ENCODE results near the gene ST8SIA1.

ST8SIA1 gene

GRCh38 chr12:22329621-22330020 is 4.9 kb downstream of the ST8SIA1 start:
- DNase-seq = no peak

DNA sequence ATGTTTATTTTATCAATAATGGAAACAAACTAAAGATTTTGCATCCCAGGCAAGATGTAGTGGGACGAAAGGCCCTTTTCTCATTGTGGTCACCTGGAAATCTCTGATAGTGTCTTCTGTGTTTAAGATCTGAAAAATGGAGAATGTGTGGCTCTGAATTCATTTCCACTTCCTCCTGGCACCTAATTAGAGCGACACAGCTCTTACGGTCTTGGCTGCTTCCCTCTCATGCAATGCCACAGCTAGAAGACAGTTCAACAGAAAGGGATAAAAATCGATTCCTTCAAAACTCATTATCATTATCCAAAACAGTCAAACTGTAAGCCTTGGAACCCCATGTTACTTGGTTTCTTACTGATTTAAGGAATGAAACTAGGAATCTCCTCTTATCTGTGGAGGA is 9.3 kb downstream of the ST8SIA1 start:
- DNase-seq = no peak

DNA sequence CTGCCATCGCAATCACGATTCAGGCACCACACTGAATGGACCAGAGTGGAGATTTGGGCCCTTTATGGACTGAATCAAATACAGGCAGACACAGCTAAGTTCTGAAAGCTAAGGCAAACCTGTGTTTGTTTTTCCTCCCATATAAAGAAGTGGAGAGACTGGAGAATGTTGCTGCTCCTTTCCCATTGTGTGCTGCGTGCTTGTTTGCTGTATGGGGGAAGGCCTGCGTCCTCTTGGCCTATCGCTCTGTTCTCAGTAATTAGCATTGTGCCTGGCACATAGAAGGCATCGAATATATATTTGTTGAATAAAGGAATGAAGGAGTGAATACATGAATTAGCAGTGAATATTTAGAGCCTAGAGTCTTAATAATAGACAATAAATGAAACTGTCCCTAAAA is 12.4 kb downstream of the ST8SIA1 start:
- no peak for DNase-seq

DNA sequence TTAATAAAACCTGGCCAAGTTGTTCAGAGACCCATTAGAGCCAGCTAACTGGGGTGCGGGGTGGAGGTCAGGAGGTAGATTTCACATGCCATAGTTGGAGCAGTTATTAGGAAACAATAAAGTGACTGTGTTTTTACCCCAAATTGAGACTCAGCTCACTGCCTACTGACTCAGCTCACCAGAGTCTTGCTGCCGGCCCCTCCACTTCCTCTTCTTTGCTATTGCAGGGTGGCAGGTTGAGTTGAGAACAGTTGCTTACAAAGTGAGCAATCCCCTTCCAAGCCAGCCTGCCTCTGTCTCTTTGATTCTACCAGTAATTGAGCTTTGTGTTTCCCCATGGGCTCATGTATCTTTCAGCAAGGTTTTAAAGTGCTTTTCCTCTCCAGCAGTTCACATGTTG is 12.9 kb downstream of the ST8SIA1 start:
- DNase-seq = peak in 1 of 2 experiments; percentile 27

- no peak for DNase-seq
These were observed 13.4 kb downstream of the ST8SIA1 start for GRCh38 chr12:22321018-22321605.

GRCh38 chr12:22318108-22318737 is 16.3 kb downstream of the ST8SIA1 start:
- DNase-seq = no peak

GRCh38 chr12:22313963-22314330 is 20.6 kb downstream of the ST8SIA1 start:
- no peak for DNase-seq

DNA sequence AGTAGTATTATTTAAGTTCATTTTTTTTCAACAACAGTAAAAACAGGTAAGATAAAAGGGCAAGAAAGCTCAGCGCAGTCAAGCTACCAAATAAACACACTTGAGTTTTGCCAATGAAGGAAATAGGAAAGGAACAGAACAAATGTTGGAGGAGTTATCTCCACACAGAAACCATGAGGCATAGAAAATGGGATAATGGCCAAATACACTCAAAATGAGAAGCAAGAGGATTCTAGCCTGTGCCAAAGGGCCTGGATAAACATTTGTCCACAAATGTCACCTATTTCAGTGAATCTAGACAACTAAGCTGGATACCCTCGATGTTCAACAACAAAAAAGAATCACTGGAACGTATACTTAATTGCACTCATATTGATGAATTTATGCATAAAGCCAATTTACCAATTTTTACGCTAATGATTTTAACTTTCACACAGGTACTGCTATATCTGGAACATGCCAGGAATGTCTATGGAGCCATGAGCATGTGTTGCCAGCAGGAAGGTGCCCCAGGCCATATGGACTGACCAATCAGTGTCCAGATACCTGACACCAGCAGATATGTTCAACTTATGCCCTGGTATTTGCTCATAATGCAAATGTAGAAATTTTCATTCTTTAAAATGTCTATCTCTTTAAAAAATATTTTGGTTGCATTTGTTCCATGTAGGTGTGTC is 21.1 kb downstream of the ST8SIA1 start:
- no peak for DNase-seq

DNA sequence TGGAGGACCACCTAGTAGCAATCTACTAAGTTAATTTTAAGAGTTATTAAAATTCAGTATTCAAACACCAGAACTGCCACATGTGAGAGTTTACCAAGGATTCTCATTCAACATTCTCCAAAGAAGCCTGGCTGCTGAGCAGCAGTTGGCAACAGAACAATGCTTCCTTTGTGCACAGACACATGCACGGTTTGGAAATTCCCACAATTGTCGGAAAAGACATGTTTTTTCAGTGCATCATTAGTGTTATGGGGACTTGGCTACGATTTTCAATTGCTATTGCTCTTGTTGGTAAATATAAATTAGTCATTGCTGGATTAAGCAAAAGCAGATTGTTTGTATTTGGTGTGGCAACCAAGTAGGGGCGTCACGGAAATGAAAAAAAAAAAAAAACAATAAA is 22.2 kb downstream of the ST8SIA1 start:
- DNase-seq = no peak

DNA sequence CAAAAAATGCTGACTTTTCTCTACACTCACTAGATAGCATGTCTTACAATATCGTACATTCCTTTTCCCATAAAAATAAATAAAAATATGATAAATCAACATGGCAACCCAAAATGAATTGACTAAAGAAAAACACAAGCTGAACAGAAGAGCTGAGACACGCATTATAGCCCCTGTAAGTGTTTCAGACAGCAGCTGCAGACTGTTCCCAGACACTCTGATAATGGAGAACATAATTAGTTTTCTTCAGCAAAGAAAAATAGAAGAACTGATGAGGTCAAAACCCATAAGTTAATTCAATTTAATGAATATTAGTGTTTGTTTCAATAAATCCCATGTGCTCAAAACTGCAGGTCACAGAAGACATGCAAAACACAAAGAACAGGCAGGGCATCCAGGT is 23.8 kb downstream of the ST8SIA1 start:
- DNase-seq = no peak

DNA sequence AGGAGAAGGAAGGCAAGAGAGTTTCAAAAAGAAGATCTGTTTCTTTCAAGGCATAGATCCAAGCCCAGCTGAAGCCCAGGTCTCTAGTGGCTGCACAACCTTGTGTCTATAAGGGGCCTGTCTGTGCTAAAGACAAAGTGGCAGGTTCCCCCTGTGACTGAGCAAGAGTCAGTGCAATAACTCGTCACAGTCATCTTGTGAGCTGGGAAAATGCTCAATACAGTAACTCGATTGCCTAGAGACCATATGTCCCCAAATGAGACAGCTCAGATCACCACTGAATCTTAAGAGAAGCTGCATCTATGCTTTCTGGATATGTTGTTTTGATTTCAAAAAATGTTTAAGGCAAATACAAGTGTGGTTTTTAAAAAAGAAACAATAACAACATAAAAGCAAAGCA is 24.2 kb downstream of the ST8SIA1 start:
- no peak for DNase-seq

- DNase-seq = no peak
These were observed 26.7 kb downstream of the ST8SIA1 start for GRCh38 chr12:22307811-22308210.

DNA sequence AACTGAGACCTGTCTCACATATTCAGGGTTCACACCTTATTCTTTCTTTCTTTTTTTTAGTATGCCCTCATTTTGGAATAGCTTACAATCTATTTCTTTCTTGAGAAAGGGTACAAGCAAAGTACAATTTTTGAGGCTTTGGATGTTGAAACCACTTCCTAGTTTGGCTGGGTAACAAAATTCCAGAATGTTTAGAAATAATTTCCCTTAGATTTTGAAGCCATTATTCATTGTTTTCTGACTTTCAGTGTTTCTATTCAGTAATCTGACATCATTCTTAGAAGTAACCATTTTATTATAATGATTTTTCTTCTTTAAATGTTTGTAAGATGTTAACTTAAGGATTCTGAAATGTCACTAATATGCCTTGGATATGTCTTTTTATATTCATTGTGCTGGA is 28.2 kb downstream of the ST8SIA1 start:
- no peak for DNase-seq

GRCh38 chr12:22304341-22304740 is 30.2 kb downstream of the ST8SIA1 start:
- no peak for DNase-seq

DNA sequence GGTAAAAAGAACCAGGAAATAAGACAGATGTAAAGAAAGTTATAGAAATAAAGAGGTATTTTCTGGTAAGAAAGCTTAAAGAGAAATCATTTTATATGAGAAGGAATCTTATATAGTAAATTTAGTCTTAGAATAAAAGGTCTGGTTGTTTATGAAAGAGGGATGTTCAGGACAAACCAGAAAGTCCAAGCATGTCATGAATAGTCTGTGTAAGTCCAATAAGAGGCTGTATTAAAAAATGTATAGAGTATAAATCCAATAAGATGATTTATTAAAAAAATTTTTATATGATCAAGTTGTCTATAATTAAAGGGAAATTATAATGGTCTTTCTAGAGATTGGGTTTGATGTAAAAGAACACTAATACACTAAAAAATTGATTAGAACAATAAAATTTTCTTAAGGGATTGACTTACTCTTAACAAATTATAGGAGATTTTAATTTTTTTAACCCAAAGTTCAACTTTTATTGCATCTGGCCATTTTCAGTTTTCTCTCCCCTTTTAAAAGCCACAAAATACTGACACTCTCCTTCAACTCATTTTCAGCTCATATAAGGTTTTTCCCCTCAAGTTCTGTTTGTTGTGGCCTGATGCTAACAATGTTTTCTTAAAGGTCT is 35.1 kb downstream of the ST8SIA1 start:
- no peak for DNase-seq

- DNase-seq = no peak
These were observed 45.3 kb downstream of the ST8SIA1 start for GRCh38 chr12:22289250-22289649.

- DNase-seq = peak in 1 of 2 experiments; percentile 12
These were observed 46.5 kb downstream of the ST8SIA1 start for GRCh38 chr12:22287776-22288621.

DNA sequence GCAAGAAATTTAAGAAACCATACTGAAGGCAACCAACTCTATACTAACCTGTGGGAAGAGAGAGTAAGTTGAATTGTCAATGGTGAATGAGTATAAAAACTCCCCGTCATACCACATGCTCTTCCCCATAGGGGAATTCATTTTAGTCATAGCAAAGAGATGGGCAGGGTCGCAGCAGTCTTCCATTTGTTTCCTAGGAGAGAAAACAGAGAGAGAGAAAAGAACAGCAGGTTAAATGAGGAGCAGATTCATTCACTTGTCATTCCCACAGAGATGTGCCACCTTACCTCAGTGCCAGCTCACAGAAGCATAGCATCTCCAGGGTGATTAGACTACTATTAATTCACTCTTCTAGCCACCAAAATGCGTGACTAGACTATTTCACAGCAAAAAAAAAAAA is 47.4 kb downstream of the ST8SIA1 start:
- no peak for DNase-seq

DNA sequence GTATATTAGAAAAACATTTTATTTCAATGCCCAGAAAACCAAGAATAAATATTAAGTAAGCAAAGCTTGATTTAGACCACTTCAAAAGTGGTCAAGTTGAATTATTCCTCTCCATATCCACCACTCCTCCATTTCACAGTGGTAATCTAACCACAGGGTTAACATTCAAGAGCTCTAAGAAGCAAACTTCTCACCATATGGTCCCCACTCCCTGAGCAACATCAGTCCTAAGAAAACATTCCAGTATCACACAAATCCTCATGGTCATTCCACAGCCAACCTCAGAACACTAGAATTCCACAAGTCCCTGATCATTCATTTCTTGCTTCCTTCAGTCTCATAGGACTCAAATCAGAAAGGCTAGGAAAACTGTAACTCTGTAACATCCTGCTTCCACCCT is 47.9 kb downstream of the ST8SIA1 start:
- DNase-seq = no peak

DNA sequence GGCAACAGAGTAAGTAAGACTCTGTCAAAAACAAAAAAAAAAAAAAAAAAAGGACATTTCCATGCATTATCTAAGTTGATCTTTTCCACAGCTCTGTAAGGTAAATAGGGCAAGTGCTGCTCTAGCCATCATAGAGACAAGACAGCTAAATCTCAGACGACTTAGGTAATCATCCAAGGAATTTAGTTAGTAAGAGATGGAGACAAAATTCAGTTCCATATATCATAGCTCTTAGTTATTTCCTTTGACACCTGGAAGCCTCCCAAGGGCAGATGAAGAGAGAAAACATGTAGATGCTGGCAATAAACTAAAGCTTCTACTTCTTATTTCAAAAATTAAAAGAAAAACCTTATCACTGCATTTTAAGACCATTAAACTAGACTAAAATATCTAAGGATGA is 48.7 kb downstream of the ST8SIA1 start:
- no peak for DNase-seq

- no peak for DNase-seq
These were observed 49.6 kb downstream of the ST8SIA1 start for GRCh38 chr12:22284871-22285270.

GRCh38 chr12:22283508-22283907 is 51.0 kb downstream of the ST8SIA1 start:
- DNase-seq = no peak

DNA sequence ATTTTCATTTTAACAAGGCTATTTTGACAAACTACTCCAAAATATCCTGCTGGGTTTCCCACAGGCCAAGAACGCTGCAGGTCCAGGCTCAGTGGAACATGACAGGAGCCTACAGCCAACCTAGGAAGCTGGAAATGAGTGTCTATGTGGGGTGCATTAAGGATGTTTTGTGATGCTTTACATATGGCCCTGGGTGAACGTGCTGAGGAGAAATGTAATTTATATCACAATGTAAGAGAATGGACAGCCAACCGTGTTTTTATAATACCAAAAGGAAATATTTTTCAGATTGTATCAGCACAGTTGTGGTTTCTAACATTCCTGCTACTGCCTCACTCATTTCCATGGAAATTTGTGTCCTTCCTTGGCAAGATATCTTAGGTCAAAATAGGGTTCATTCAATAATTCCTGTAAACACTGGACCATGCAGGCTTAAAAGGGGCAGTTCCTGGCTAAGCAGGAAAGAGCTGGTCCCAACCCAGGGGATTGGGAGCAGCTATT is 51.5 kb downstream of the ST8SIA1 start:
- no peak for DNase-seq
